H4 (cell line): Measurements from ENCODE around the gene FOXJ1. TPM values are rescaled to one million over a fixed set of nuclear protein-coding genes. Genes with fewer than 3 reads are reported as not detected.
"Not testable (repeated sequence)": the region's sequence is repeated elsewhere in the genome, so short reads cannot be mapped to it uniquely, and the experiment has no call there.

ENCODE experiments used
- DNase-seq: peaks from one replicate; pipeline ENCODE4 v3.0.0-alpha.2; 2015; ENCODE audit warnings: low spot score
- total RNA-seq: library from RNA; depleted of rRNA; stranded (reverse); fragments of >200 nt; shearing (Covaris generic); gene quantifications from 2 replicates; pipeline ENCODE4 v1.2.3, GENCODE V29; 2014; rRNA removed

Gene FOXJ1
- not detected in 2 replicates for total RNA-seq

- peak; percentile 91 for DNase-seq
These were observed at the start of gene FOXJ1 for GRCh38 chr17:76141212-76142038. Gene FOXJ1 (minus strand): TSS chr17:76141245. CDS start chr17:76140395, 850 bp downstream.

GRCh38 chr17:76189741-76190140, 48.7 kb upstream of the FOXJ1 start:
- no peak for DNase-seq

- DNase-seq, result no peak
These were observed 48.2 kb upstream of the FOXJ1 start for GRCh38 chr17:76189247-76189646.

DNA sequence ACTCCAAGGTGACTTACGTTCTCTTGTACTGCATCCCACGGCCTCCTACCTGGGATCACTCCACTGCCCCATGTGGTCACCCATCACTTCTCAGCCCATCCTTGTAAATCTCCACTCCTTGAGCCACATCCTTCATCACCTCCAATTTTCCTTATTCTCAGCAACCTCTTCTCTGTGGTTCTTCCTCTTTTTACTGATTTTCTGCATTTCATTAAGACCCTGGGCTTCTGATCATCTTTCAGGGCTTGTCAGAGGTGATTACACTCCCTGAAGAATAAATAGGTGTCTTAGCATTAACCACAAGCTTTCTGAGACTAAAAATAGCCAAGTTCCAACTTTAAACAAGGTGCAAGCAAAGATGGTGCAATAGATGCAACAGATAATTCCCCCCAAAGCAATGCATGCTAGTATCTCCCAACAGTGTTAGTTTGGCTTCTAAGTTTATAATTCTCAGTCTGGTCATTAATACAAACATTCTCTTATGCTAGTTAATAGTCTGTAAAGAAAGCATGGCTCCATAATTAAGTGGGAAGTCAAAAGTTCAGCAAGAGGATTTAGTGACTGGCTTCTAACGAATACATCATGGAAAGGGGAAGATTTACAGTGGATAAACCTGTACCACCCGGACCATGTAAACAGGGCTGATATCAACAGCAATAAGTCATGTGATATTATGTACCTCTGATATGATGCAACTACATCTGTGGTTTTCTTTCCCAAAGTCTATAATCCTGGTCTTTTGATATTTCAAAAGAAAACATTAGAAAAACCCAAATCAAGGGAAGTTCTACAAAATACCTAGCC, 47.4 kb upstream of the FOXJ1 start:
- no peak for DNase-seq

- DNase-seq, result not testable (repeated sequence)
These were observed 45.7 kb upstream of the FOXJ1 start for GRCh38 chr17:76186774-76187173.

- no peak for DNase-seq
These were observed 43.2 kb upstream of the FOXJ1 start for GRCh38 chr17:76184290-76184689.

DNA sequence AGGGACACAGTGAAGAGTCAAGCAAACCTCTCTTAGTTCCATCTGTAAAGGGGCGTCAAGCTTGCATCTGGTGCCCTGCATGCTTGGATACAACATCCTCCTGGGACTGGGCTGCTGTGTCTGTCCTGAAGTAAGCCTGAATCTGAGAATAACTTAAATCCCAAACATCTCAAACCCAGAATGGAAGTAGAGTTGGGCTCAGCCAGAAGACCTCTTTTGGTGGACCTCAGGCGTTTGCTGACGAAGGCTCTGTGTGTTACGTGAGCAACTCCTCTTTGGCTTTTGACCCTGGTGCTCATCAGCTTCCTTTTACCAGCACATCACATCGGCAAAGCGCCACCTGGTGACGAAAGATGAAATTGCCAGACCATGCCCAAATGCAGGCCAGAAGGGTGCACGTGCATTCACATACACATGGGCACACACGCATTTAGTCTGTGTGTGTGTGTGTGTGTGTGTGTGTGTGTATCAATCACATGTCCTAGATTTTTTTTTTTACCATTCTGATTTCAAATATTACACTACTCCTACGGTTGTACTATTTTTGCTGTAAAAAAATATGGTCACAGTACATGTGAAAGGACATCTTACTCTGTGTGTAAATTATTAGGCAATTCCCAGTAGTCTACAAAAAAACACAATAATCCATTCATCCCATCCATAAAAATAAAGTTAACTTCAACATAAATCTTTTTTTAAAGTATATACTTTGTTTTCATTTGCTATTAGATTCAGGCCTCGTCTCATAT, 41.1 kb upstream of the FOXJ1 start:
- peak; percentile 94 for DNase-seq

GRCh38 chr17:76179496-76180467, 38.7 kb upstream of the FOXJ1 start:
- DNase-seq, result no peak

GRCh38 chr17:76178124-76178523, 37.1 kb upstream of the FOXJ1 start:
- no peak for DNase-seq

DNA sequence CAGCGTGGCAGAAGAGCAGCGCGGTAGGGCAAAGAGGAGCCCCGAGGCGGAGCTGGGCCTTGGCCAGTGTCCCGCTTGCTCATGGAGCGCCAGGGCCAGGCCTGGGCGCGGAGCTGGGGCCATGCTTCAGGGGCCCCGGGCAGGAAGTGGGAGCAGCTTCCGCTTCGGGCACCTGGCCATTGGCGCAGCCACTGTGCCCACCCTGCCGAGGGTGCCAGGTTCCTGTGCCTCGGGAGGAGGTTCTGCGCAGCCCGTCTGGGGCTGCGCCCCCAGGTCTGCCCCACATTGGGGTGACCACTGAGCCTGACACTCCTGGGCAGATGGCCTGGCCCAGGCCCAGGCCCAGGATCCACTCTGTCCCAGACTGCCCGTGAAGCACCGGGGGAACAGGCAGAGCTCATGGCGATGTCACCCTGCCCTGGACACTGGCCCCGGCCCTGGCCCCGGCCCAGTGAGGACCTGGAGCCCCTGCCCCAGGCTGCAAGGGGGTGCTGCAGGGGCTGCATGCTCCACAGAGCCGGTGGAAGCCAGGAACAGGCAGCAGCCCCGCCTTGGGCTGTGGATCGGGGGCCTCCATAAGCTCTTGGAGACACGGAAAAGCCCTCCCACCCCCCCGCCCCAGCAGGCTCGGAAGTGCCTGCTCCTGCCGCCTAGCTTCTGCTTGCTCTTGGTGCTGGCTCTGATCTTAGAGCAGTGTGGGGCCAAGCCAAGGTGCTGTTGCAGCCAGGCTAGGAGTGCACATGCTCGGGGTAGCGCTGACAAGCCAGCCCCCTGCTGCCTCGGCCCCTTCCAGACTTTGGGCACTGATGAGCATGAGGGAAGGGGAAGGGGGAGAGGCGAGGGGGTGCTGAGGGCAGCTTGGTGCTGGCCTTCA, 35.9 kb upstream of the FOXJ1 start:
- no peak for DNase-seq

- no peak for DNase-seq
These were observed 33.0 kb upstream of the FOXJ1 start for GRCh38 chr17:76174037-76174436.

- DNase-seq, result no peak
These were observed 32.4 kb upstream of the FOXJ1 start for GRCh38 chr17:76173474-76173873.

DNA sequence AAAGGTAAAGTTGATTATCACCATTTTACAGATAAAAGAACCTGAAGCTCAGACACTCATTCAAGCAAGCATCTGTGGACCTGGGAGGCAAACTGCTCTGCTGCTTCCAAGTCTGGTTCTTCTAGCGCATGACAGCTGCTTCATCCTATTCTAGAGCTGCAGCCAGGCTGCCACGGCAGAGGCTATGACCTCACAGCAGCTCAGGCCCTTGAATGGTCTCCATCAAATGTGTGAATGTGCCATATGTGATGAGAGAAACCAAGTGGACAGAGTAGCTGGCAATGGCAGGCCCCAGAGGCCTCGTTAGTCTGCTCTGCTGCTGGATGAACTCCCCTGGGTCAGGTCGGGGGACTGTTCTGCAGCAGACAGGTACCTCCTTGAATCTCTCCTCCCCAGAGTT, 30.7 kb upstream of the FOXJ1 start:
- DNase-seq, result no peak

GRCh38 chr17:76170114-76170513, 29.1 kb upstream of the FOXJ1 start:
- DNase-seq, result no peak

DNA sequence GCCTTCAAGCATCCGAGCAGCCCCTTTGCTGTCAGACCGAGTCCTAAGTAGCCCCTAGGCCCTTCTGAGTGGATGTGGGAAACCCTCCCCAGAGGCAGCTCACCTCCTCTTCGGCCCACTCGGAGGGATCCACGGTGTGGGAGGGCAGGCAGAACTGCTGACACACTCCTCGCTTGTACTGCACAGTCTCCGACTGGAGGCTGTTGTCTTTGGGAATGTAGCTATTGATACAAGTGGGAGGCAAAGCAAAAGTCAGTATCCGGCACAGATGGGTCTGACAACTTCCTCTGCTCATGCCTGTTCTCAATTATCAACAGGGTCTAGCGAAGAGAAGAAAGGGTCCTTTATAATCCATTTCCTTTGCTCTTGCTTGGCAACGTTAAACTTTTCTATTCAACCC, 25.9 kb upstream of the FOXJ1 start:
- DNase-seq, result no peak

DNA sequence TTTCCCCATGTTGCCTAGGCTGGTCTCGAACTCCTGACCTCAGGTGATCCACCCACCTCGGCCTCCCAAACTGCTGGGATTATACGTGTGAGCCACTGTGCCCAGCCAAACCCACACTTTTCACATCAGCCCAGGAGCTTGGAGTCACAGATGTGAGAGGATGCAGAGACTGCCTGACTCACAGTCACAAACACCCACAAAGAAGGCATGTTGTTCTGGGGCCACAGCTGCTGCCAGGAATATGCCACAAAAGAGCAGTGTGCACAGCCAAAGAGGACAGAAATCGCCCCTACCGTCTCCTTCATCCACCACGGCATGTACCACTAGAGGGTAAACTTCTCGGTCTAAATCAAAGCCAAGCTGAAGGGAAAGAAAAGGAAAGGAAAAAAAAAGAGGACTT, 25.1 kb upstream of the FOXJ1 start:
- no peak for DNase-seq

- DNase-seq, result no peak
These were observed 23.3 kb upstream of the FOXJ1 start for GRCh38 chr17:76164331-76164730.

- DNase-seq, result no peak
These were observed 22.9 kb upstream of the FOXJ1 start for GRCh38 chr17:76163919-76164318.

DNA sequence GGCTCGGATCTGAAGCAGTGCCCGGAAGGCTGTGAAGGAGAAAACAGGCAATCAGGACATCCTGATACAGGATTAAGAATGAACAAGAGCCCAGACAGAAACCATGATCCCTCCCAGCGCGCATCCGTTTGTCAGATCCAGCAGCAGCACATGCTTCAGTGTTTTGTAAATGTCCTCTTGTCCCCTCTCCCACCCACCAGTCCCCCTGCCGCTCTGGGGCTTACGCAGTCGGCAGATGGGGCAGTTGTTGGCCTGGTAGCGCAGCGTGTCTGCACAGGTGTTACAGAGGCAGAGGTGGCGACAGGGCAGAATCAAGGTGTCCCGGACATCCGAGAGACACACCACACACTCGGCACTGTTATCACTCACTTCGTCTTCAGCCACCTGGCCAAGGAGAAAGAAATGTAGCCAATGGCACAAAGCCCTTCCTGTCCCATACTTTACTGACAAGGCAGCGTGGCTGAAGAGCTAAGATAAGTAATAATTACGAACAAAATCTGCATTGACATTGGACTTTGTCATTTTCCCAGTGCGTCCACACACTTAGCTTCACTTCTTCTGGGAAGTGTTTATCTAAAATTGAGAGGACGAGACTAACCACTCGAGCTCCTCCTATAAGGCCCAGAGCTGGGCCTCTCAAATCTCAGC, 20.7 kb upstream of the FOXJ1 start:
- DNase-seq, result no peak
